HG03064 (cell line): Measurements from ENCODE around the gene SPDYE4.

Source experiments
- ATAC-seq: cut with Tn5 transposase; IDR thresholded peaks from one replicate; pipeline ENCODE4 v1.9.1; 2021; ENCODE audit warnings: low read depth; ENCODE audit not compliant: unreplicated experiment

Gene SPDYE4

GRCh38 chr17:8785547-8786413, 27.4 kb upstream of the SPDYE4 start:
- no peak for ATAC-seq

- ATAC-seq, result no peak
These were observed 23.8 kb upstream of the SPDYE4 start for GRCh38 chr17:8782176-8782575.

GRCh38 chr17:8781776-8782175, 23.4 kb upstream of the SPDYE4 start:
- no peak for ATAC-seq

GRCh38 chr17:8776881-8777280, 18.5 kb upstream of the SPDYE4 start:
- no peak for ATAC-seq

- no peak for ATAC-seq
These were observed 17.9 kb upstream of the SPDYE4 start for GRCh38 chr17:8776248-8776647.

- no peak for ATAC-seq
These were observed 8.4 kb upstream of the SPDYE4 start for GRCh38 chr17:8766731-8767130.

- no peak for ATAC-seq
These were observed 3.7 kb upstream of the SPDYE4 start for GRCh38 chr17:8762012-8762411.

- ATAC-seq, result no peak
These were observed 1.2 kb downstream of the SPDYE4 start for GRCh38 chr17:8757189-8757588.

GRCh38 chr17:8755590-8756255, 2.6 kb downstream of the SPDYE4 start:
- no peak for ATAC-seq

GRCh38 chr17:8754890-8755289, 3.5 kb downstream of the SPDYE4 start:
- ATAC-seq, result no peak

- ATAC-seq, result no peak
These were observed 4.3 kb downstream of the SPDYE4 start for GRCh38 chr17:8753976-8754440.

- ATAC-seq, result no peak
These were observed 5.0 kb downstream of the SPDYE4 start for GRCh38 chr17:8753136-8753975.

GRCh38 chr17:8749616-8750015, 8.7 kb downstream of the SPDYE4 start:
- no peak for ATAC-seq

- no peak for ATAC-seq
These were observed 10.6 kb downstream of the SPDYE4 start for GRCh38 chr17:8747742-8748141.

GRCh38 chr17:8746501-8747236, 11.7 kb downstream of the SPDYE4 start:
- no peak for ATAC-seq

GRCh38 chr17:8745586-8746500, 12.5 kb downstream of the SPDYE4 start:
- ATAC-seq, result no peak

- no peak for ATAC-seq
These were observed 14.1 kb downstream of the SPDYE4 start for GRCh38 chr17:8744086-8744785.

GRCh38 chr17:8742819-8743218, 15.5 kb downstream of the SPDYE4 start:
- no peak for ATAC-seq

- no peak for ATAC-seq
These were observed 16.1 kb downstream of the SPDYE4 start for GRCh38 chr17:8742274-8742673.
